HG03439 (cell line): ENCODE measurements around the gene DALRD3.
"Not testable (repeated sequence)": the region's sequence is repeated elsewhere in the genome, so short reads cannot be mapped to it uniquely, and the experiment has no call there.

Experiments
- ATAC-seq: cut with Tn5 transposase; IDR thresholded peaks from one replicate; pipeline ENCODE4 v1.9.1; 2021; ENCODE audit warnings: mild to moderate bottlenecking, moderate library complexity; ENCODE audit not compliant: unreplicated experiment

DALRD3 gene

DNA sequence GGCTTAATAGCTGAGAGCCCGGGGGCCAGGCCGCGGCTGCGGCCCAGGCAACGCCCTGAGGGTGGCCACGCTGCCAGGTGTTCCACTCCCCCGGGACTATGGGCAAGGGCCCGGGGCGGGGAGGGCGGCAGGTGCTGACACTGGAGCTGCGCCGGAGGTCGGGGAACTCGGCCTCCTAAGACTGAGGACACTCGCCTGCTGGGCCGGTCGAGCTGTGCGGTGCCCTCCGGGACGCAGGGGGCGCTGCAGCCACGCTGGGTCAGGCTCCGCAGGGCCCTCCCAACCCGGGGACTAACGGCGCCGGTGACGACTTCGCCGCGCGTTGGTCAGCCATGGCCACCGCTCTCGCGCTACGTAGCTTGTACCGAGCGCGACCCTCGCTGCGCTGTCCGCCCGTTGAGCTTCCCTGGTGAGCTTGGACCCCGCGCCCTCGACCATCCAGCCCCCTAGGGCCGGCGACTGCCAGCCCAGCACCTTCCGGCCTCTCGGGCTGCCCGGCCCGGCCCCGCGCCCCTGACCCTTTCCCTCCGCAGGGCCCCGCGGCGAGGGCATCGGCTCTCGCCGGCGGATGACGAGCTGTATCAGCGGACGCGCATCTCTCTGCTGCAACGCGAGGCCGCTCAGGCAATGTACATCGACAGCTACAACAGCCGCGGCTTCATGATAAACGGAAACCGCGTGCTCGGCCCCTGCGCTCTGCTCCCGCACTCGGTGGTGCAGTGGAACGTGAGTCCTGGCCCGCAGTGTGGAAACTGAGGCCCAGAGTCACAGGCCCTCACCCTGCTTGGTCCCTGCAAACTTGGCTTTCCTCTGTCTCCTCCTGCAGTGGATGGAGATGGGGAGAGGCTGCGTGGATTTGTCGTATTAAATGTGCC is 3.7 kb upstream of the DALRD3 start, which contains the start of gene NDUFAF3:
Gene NDUFAF3, plus strand, starts transcription at position 309 of the 875 bp plus-strand sequence. Its CDS starts 24 bp downstream, at position 333.
- peak; percentile 56 for ATAC-seq

DNA sequence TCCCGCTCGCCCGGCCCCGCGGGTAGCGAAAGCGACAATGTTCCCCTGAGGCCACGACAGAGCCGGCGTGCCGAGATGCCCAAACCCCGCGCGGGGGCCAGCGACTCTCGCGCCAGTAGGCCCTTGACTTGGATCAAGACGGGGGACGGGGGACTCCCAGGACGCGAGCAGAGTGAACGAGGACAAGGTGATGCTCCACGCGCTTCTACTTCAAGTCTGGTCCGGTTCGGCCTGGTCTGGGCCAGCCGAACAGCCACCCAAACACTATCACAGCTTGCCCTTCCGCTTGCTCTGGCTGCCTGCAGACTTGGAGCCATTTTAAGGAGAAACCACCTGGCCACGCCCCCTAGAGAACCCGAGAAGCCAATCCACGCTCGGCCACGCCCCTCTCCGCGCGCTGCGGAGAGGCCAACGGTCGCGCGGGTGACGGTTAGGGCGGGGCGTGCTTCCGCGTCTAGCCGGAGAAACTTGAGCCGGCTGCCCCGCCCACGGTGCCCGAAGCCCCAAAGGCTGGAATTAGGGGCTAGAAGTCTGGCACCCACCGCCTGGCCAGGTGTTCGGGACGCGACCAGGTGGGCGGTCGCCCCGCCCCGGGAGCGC is 2.9 kb upstream of the DALRD3 start:
- peak; percentile 50 for ATAC-seq

- peak; percentile 6 for ATAC-seq
Measured at GRCh38 chr3:49020330-49021212, 2.2 kb upstream of the DALRD3 start.

DNA sequence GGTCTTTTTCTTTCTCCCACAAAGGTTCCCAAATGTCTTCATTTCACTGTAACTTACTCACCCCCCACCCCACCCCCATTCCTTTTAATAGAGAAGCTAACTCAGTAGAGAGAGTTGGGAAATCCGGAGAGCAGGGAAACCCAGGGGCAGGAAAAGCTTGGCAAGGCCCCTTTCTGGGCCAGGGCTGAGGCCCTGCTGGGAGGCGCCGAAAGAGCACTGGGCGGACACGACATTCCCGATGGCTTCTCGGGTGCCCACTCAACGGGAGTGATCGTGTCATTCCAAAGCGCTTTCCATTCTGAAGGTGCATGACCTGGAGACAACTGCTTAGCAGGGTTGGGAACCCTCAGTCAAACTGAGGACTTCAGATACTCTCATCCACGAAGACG is 1.6 kb upstream of the DALRD3 start:
- ATAC-seq = no peak

- no peak for ATAC-seq
Measured at GRCh38 chr3:49018707-49019006, 277 bp upstream of the DALRD3 start.

GRCh38 chr3:49017229-49017970 is 980 bp downstream of the DALRD3 start:
- no peak for ATAC-seq

DNA sequence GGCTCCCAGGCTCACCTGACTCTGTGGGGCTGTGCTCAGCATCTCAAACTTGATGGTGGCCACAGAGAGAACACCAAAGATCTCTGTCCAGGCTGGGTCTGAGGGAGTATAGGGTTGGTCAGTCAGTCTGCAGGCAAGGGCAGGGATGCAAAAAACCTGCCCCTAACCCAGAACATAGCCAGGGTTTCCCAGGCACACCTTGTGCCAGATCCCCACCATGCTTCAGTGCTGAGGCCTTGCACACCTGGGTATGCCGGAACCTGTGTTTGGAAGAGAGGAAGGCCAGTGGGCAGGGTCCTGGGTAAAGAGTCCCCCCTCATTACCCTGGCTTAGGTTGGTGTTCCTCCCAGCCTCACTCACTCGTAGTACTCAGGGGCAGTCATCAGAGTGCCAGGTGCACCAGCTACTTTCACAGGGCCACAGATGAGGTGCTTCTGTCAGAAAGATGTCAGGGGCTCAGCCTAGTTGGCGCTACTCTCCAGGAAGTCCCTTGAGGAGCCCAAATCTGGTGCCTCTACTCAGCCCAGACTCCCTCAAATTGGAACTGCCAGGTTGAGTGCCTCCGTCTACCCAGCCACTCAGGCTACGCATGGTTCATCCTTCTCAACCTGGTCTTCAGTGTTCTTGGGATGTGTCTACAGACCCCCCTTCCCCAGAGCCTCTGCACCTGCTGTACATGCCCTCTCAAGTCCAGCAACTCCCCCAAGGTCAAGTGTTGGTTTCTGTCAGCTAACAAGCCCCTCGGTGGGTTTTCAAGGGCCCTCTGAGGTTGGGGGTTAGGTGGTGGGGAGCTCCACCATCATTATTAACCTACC is 1.8 kb downstream of the DALRD3 start:
- no peak for ATAC-seq

GRCh38 chr3:49015765-49016164 is 2.6 kb downstream of the DALRD3 start:
- ATAC-seq = no peak

DNA sequence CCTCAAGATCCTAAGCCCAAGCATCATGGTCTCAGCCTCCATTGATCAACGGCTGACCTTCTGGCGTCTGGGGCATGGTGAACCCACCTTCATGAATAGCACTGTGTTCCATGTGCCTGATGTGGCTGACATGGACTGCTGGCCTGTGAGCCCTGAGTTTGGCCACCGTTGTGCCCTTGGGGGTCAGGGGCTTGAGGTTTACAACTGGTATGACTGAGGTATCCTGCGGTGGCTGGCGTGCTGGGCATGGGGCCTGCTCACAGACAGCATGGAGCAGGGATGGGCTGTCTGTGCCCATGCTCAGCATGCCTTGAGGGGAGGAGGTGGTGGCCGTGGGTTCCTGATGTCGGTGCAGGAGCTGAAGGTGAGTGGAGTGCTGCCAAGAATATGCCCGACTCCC is 3.3 kb downstream of the DALRD3 start:
- ATAC-seq = no peak

- no peak for ATAC-seq
Measured at GRCh38 chr3:49013738-49014660, 4.4 kb downstream of the DALRD3 start.

DNA sequence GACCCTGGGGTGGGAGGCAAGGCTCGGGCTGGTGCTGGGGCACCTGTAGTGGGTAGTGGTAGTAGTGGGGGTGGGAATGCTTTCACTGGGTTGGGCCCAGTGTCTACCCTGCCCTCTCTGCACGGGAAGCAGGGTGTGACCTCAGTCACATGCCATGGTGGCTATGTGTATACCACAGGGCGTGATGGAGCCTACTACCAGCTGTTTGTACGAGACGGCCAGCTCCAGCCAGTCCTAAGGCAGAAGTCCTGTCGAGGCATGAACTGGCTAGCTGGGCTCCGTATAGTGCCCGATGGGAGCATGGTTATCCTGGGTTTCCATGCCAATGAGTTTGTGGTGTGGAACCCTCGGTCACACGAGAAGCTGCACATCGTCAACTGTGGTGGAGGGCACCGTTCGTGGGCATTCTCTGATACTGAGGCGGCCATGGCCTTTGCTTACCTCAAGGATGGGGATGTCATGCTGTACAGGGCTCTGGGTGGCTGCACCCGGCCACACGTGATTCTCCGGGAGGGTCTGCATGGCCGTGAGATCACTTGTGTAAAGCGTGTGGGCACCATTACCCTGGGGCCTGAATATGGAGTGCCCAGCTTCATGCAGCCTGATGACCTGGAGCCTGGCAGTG is 5.2 kb downstream of the DALRD3 start:
- ATAC-seq = no peak

- ATAC-seq = no peak
Measured at GRCh38 chr3:49012441-49013017, 5.9 kb downstream of the DALRD3 start.

DNA sequence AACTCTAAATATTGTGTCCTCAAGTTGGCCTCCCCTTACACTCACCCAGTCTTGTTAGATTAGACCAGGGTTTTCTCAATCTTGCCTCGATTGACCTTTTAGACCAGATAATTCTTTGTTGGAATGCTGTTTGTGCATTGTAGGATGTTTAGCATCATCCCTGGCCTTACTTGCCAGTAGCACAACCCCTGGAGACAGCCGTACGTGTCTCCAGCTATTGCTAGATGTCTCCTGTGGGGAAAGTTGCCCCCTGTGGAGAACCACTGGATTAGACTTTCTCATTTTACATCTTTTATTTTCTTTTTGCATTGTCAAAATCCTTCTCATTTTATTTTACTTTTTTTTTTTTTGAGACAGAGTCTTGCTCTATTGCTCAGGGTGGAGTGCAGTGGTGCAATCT is 9.0 kb downstream of the DALRD3 start:
- no peak for ATAC-seq

DNA sequence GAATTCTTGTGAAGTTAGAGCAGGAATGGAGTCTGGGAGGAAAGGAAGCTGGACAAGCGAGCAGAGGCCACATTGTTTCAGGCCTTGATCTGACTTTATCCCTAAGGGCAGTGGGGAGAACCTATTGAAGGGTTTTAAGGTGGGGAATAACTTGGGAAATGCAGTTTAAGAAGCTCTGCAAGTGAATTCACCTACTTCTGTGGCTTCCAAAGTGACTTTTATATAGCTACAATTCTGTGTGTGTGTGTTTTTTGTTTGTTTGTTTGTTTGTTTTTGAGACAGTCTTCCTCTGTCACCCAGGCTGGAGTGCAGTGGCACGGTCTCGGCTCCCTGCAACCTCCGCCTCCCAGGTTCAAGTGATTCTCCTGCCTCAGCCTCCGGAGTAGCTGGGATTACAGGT is 9.8 kb downstream of the DALRD3 start:
- not testable (repeated sequence) for ATAC-seq

- ATAC-seq = peak; percentile 34
Measured at GRCh38 chr3:49007771-49008528, 10.4 kb downstream of the DALRD3 start.

- peak; percentile 85 for ATAC-seq
Measured at GRCh38 chr3:49007068-49007770, 11.2 kb downstream of the DALRD3 start, which contains the start of gene WDR6. WDR6 (plus strand) TSS chr3:49007391; CDS start chr3:49007432, 41 bp downstream.
